AG09319 (cell line): ENCODE measurements around the gene WDR64.

Source experiments
- DNase-seq: peaks from one replicate; pipeline ENCODE4 v3.0.0-alpha.2; 2010; ENCODE audit warnings: low read depth; ENCODE audit errors: extremely low read depth
- TF ChIP-seq, protein P1 (sequence below): IDR thresholded peaks from 2 replicates; pipeline ENCODE4 v1.5.1; 2011; ENCODE audit warnings: low read depth, mild to moderate bottlenecking, inconsistent platforms, low read length, moderate library complexity

Gene WDR64

DNA sequence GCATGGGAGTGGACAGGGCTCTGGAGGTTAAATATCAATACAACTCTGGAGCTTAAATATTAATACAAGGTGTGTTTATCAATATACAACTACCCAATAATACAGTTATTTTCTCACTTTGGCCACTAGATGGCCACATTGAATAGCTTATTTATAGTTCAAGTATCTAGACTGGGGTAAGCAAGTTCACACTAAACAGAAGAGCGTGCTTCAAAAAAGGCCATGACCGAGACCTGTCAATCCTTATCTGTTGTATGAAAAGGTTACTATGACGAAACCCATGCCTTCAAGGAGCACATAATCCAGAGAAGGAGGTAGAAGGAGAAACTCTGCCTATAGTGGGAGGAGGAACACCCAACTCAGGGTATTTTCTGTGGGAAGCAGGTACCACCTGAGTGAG lies 41.0 kb upstream of the WDR64 start:
- TF ChIP-seq, protein P1, sequence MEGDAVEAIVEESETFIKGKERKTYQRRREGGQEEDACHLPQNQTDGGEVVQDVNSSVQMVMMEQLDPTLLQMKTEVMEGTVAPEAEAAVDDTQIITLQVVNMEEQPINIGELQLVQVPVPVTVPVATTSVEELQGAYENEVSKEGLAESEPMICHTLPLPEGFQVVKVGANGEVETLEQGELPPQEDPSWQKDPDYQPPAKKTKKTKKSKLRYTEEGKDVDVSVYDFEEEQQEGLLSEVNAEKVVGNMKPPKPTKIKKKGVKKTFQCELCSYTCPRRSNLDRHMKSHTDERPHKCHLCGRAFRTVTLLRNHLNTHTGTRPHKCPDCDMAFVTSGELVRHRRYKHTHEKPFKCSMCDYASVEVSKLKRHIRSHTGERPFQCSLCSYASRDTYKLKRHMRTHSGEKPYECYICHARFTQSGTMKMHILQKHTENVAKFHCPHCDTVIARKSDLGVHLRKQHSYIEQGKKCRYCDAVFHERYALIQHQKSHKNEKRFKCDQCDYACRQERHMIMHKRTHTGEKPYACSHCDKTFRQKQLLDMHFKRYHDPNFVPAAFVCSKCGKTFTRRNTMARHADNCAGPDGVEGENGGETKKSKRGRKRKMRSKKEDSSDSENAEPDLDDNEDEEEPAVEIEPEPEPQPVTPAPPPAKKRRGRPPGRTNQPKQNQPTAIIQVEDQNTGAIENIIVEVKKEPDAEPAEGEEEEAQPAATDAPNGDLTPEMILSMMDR, result peak; percentile 54
- DNase-seq, result no peak

DNA sequence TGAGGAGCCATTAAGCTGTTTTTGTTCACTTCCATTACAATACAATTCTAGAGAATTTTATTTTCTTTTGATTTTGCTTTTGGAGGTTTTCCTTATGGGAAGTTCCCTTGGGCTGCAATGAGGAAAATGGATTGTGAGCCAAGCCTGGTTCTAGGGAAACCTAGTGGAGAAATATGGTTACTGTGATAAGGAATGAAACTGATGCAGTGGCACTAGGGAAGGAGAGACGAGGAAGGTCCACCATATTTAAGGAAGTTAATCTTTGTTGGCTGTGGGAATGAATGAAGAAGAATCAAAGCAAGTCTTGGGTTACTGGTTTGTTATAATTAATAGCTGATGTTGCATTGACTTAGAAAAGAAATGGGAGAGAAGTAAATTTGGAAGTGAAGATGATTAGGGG lies 40.3 kb upstream of the WDR64 start:
- TF ChIP-seq, protein P1, result no peak
- DNase-seq, result no peak

DNA sequence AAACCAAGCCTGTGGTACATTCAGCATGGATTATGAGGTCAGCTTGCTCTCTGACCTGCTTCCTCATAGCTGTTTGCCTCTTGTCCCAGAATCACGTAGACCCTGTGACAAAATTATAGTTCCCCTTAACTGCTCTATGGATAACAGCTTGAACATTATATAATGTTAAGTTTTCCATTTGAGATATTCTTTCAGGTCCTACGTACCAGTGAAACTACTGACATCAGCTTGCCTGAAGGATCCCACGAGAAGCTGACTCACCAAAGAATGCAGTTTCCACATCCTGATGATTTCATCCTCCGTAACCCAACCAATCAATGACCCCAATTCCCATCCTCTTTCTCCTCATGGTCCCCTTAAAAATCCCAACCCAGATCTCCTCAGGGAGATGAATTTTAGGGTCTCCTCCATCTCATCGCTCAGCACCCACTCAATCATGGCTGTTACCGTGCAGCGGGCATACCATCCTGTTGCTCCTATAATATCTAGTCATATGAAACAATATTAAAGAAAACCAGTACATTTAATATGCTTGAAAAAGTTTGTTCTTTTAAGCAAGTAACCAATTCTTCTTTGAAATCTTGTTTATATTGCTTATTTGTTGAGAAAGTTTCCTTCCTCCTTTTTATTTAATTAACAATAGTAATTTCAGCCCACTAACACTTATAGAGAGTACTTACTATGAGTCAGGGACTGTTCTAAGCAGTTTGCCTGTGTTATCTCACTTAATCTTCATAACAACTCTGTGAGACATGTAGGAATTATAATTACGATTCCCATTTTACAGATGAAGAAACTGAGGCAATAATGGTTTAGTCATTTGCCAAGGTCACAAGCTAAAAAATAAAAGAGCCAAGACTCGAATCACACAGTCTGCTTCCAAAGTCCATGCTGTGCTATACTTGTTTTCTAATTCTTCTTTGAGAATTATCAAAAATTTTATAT lies 39.3 kb upstream of the WDR64 start:
- DNase-seq, result peak; percentile 61
- TF ChIP-seq, protein P1, result no peak

DNA sequence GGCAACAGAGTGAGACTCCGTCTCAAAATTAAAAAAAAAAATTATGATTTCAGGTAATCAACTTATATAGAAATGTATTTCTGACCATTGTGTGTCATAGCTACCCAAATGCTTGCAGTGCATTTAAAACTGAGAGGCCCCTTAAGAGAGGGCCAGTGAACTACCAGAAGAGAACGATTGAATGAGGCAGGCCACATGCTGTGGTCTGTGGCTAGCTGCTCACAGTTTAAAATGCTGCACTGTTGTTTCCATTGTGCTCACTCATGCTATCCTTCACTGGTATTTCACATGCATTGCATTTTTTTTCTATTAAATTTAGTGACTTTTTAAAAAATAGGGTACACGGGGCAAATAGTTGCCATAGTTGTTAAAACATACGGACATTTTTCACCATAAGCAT lies 37.9 kb upstream of the WDR64 start:
- TF ChIP-seq, protein P1, result no peak
- DNase-seq, result no peak

DNA sequence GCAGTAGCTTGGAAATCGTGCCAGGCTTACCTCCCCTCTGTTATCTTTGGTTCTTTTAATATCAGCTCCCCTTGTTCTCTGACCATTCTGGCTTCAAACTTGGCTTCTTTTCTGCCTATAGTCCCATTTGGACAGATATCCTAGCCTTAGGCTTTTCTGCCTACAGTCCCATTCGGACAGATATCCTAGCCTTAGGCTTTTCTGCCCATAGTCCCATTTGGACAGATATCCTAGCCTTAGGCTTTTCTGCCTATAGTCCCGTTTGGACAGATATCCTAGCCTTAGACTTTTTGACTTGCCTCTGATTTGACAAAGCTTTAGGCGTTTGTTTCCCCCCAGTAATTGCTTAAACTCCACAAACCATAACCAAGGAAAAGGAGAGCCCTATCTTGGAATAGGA lies 37.5 kb upstream of the WDR64 start:
- no peak for DNase-seq
- TF ChIP-seq, protein P1, result no peak

DNA sequence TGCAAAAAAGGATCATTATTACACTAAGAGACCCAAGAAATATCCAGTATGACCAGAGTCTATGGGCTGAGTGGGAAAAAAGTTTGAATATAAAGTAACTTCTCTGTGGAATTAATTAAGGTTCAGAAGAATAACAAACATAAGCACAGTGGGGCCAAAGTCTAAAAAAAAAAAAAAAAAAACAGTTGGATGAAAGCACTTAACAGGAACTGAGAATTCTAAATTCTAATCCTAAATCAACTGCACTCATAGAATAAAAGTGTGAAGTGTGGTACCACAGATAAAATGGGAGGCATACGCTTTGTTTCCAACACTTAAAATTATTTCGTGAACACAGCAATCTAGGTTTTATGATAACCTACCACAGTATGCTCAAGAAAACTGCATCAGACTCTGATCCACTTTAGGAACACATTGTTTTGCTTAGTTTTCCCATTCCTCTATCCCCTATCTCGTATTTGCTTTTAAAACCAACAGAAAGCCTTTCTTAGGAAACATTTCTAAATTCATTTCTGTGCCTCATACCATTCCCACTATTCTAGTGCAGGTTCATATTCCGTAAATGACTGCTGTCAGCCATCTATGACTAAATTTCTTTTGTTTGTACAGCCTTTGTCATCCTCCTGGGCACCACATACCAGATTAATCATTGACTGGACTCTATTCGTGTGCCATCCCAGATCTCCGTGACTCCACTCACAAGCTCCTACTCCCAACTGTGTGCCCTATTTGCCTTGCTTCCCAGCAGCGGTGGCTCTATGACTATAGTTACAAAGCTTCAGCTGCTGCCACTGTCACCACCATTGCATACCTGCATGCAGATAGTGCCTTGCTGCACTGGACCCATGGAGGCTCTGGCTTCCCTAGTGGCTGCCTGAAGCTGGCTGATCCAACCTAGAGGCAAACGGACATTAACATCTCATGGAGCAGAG lies 36.8 kb upstream of the WDR64 start:
- no peak for DNase-seq
- TF ChIP-seq, protein P1, result no peak

DNA sequence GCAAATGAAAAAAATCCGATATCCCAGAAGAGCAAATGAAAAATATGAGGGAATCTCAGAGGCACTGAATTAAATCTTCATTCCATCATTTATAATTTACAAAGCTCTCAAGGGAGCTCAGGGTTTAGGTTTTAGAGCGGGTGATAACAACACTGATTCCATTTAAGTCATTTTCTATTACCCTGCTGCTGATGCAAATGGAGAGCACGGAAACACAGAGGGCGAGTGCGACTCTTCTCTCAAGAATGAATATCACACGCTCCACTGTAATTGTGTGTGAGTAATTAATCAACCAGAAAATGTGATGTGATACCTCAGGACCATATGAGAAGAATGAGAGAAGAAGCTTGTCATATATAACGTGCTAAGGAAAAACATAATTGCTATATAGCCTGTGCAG lies 34.7 kb upstream of the WDR64 start:
- TF ChIP-seq, protein P1, result no peak
- DNase-seq, result no peak
